ELF-1 (cell line): ENCODE measurements around the gene OR52E2.

Experiments used
- DNase-seq: peaks from one replicate; pipeline ENCODE4 v3.0.0-alpha.2; 2016; ENCODE audit warnings: low read depth, low spot score

Gene OR52E2

GRCh38 chr11:5013012-5013411 lies 46.4 kb downstream of the OR52E2 start:
- no peak for DNase-seq

- DNase-seq, result no peak
Observed at GRCh38 chr11:5011254-5011653, 48.2 kb downstream of the OR52E2 start.
